GM23248 (cell line): Measurements from ENCODE around the gene FILIP1L. TPM values are rescaled to one million over a fixed set of nuclear protein-coding genes. Genes with fewer than 3 reads are reported as not detected.

Source experiments
- DNase-seq: peaks from one replicate; pipeline ENCODE4 v3.0.0-alpha.2; 2015
- H2AFZ ChIP-seq: fragments of 200-600 bp; sonication (generic); 2 replicates; pipeline ENCODE4 v1.6.1; 2016; ENCODE audit warnings: antibody characterized with exemption
- H3F3A ChIP-seq: fragments of 200-600 bp; sonication (generic); 2 replicates; pipeline ENCODE4 v1.6.1; 2016; ENCODE audit warnings: mild to moderate bottlenecking, antibody characterized with exemption, mixed run types; ENCODE audit not compliant: insufficient read depth
- H3K27ac ChIP-seq: fragments of 200-600 bp; sonication (generic); 2 replicates; pipeline ENCODE4 v1.5.1; 2016; ENCODE audit warnings: mild to moderate bottlenecking
- H3K27me3 ChIP-seq: fragments of 200-600 bp; sonication (generic); replicated peaks from 2 replicates; pipeline ENCODE4 v1.6.1; 2016; ENCODE audit warnings: mild to moderate bottlenecking; ENCODE audit not compliant: insufficient read depth
- H3K36me3 ChIP-seq: fragments of 200-600 bp; sonication (generic); 2 replicates; pipeline ENCODE4 v1.6.1; 2016; ENCODE audit warnings: low read depth, mild to moderate bottlenecking
- H3K4me1 ChIP-seq: fragments of 200-600 bp; sonication (generic); 2 replicates; pipeline ENCODE4 v1.6.1; 2016; ENCODE audit warnings: mild to moderate bottlenecking; ENCODE audit not compliant: insufficient read depth
- H3K4me2 ChIP-seq: fragments of 200-600 bp; sonication (generic); one replicate; pipeline ENCODE4 v1.6.1; 2016; ENCODE audit warnings: mild to moderate bottlenecking; ENCODE audit not compliant: unreplicated experiment
- H3K4me3 ChIP-seq: fragments of 200-600 bp; sonication (generic); 2 replicates; pipeline ENCODE4 v1.5.1; 2016; ENCODE audit warnings: mild to moderate bottlenecking
- H3K79me2 ChIP-seq: fragments of 200-600 bp; sonication (generic); 2 replicates; pipeline ENCODE4 v1.6.1; 2016; ENCODE audit warnings: mild to moderate bottlenecking; ENCODE audit not compliant: insufficient read depth
- H3K9ac ChIP-seq: fragments of 200-600 bp; sonication (generic); 2 replicates; pipeline ENCODE4 v1.6.1; 2016; ENCODE audit warnings: mild to moderate bottlenecking
- H3K9me2 ChIP-seq: fragments of 200-600 bp; sonication (generic); 2 replicates; pipeline ENCODE4 v1.6.1; 2016; ENCODE audit warnings: mixed run types, mild to moderate bottlenecking, moderate library complexity; ENCODE audit not compliant: insufficient read depth
- H3K9me3 ChIP-seq: fragments of 200-600 bp; sonication (generic); one replicate; pipeline ENCODE4 v1.6.1; 2017; ENCODE audit warnings: low read depth
- H4K20me1 ChIP-seq: fragments of 200-600 bp; sonication (generic); 2 replicates; pipeline ENCODE4 v1.6.0; 2016; ENCODE audit not compliant: insufficient read depth
- EZH2 ChIP-seq: fragments of 200-600 bp; sonication (generic); IDR thresholded peaks from 2 replicates; pipeline ENCODE4 v1.6.1; 2018; ENCODE audit warnings: antibody characterized with exemption, mild to moderate bottlenecking; ENCODE audit not compliant: insufficient read depth, poor library complexity, severe bottlenecking
- EZH2phosphoT487 ChIP-seq: fragments of 200-600 bp; sonication (generic); IDR thresholded peaks from 2 replicates; pipeline ENCODE4 v1.6.1; 2018; ENCODE audit warnings: antibody characterized with exemption, moderate library complexity, mild to moderate bottlenecking, low read depth; ENCODE audit not compliant: insufficient read depth
- WGBS, 2 experiments: methylation state at CpG; one replicate each; pipeline ENCODE4 v1.1.6; 2015 to 2017; ENCODE audit warnings: low lambda C conversion rate in 2 of 2, low coverage in 1 of 2; ENCODE audit errors: missing lambda C conversion rate in 2 of 2; 5-methylcytosine and 5-hydroxymethylcytosine counted together
- in situ Hi-C: fragments of 300-500 bp; cut with MboI; formaldehyde crosslinking; loops from 2 replicates; pipeline ENCODE4 v1.15.0; 2020
- polyA plus RNA-seq: library from polyadenylated mRNA; unstranded; fragments of >200 nt; fragmentation: Nextera tagmentation; extraction: Ambion mirVana; gene quantifications from 2 replicates; pipeline ENCODE4 v1.2.1, GENCODE V29; 2016
- total RNA-seq: library from RNA; depleted of rRNA; stranded (reverse); fragments of >200 nt; shearing (Covaris generic); gene quantifications from 2 replicates; pipeline ENCODE4 v1.2.3, GENCODE V29; 2014

The FILIP1L gene
- total and polyA plus RNA-seq, 2 experiments from 2014 or later, result 45.0 to 66.3 TPM

GRCh38 chr3:99984668-99985067, 129.6 kb downstream of the FILIP1L start:
- Histone ChIP-seq H3K36me3 (no peaks in the 10 kb centered on the region), H2AFZ (no peak overlapping the region), H3K9me3 (no peaks in the 10 kb centered on the region), H4K20me1 (no peaks in the 10 kb centered on the region), H3K27me3 (no peaks in the 10 kb centered on the region), H3K4me1 (no peaks in the 10 kb centered on the region), H3K27ac (no peak overlapping the region), H3K9me2 (no peaks in the 10 kb centered on the region), H3K79me2 (no peaks in the 10 kb centered on the region), H3K9ac (no peak overlapping the region), H3F3A (0 out of 2 replicates have a peak, but pooled peaks cover 4% of the 10 kb centered on the region), H3K4me3 (no peak overlapping the region), H3K4me2 (no peak overlapping the region)
- in situ Hi-C loops, result no loop called here
- WGBS, 2 experiments, result 97% methylated on average over 2 of the region's 2 CpGs
- TF ChIP-seq EZH2 (no peak), EZH2phosphoT487 (no peak)
- DNase-seq, result no peak

- Histone ChIP-seq H3K79me2 (no peaks in the 10 kb centered on the region), H3K4me3 (no peak overlapping the region), H3K36me3 (no peaks in the 10 kb centered on the region), H3K9ac (no peak overlapping the region), H3K4me1 (no peaks in the 10 kb centered on the region), H3F3A (0 out of 2 replicates have a peak, but pooled peaks cover 4% of the 10 kb centered on the region), H3K27ac (no peak overlapping the region), H3K9me3 (no peaks in the 10 kb centered on the region), H4K20me1 (no peaks in the 10 kb centered on the region), H3K27me3 (no peaks in the 10 kb centered on the region), H3K9me2 (no peaks in the 10 kb centered on the region), H3K4me2 (no peak overlapping the region), H2AFZ (no peak overlapping the region)
- in situ Hi-C loops, result no loop called here
- no peak for DNase-seq
- TF ChIP-seq EZH2phosphoT487 (no peak), EZH2 (no peak)
Measured at GRCh38 chr3:99984139-99984538, 130.2 kb downstream of the FILIP1L start.

GRCh38 chr3:99982650-99983049, 131.7 kb downstream of the FILIP1L start:
- H3K4me3 ChIP-seq, result no peak overlapping the region
- in situ Hi-C loops, result no loop called here
- no peaks in the 10 kb centered on the region for H3K9me2 ChIP-seq
- no peak overlapping the region for H2AFZ ChIP-seq
- no peaks in the 10 kb centered on the region for H4K20me1 ChIP-seq
- no peaks in the 10 kb centered on the region for H3K79me2 ChIP-seq
- 0 out of 2 replicates have a peak, but pooled peaks cover 1% of the 10 kb centered on the region for H3F3A ChIP-seq
- TF ChIP-seq EZH2phosphoT487 (no peak), EZH2 (no peak)
- no peaks in the 10 kb centered on the region for H3K9me3 ChIP-seq
- no peak overlapping the region for H3K4me2 ChIP-seq
- no peak overlapping the region for H3K27ac ChIP-seq
- 93 to 94% methylated on average over 2 of the region's 2 CpGs for WGBS, 2 experiments
- no peaks in the 10 kb centered on the region for H3K4me1 ChIP-seq
- no peak overlapping the region for H3K9ac ChIP-seq
- no peak for DNase-seq
- H3K27me3 ChIP-seq, result no peaks in the 10 kb centered on the region
- no peaks in the 10 kb centered on the region for H3K36me3 ChIP-seq

GRCh38 chr3:99981138-99981537, 133.2 kb downstream of the FILIP1L start:
- WGBS, 2 experiments, result 95% methylated on average over 1 of the region's 1 CpG

GRCh38 chr3:99980606-99981005, 133.7 kb downstream of the FILIP1L start:
- H3K9me2 ChIP-seq, result no peaks in the 10 kb centered on the region
- H3K79me2 ChIP-seq, result no peaks in the 10 kb centered on the region
- H3K27ac ChIP-seq, result no peak overlapping the region
- no peaks in the 10 kb centered on the region for H3K4me1 ChIP-seq
- H3K27me3 ChIP-seq, result no peaks in the 10 kb centered on the region
- no peaks in the 10 kb centered on the region for H3K9me3 ChIP-seq
- WGBS, 2 experiments, result 86% methylated on average over 3 of the region's 3 CpGs
- H3K36me3 ChIP-seq, result no peaks in the 10 kb centered on the region
- no peaks in the 10 kb centered on the region for H3F3A ChIP-seq
- no peak overlapping the region for H3K9ac ChIP-seq
- no peak overlapping the region for H2AFZ ChIP-seq
- no peak overlapping the region for H3K4me2 ChIP-seq
- TF ChIP-seq EZH2phosphoT487 (no peak), EZH2 (no peak)
- DNase-seq, result no peak
- in situ Hi-C loops, result no loop called here
- no peak overlapping the region for H3K4me3 ChIP-seq
- no peaks in the 10 kb centered on the region for H4K20me1 ChIP-seq

More at GRCh38 chr3:99981138-99981537, 133.2 kb downstream of the FILIP1L start:
- DNase-seq, result no peak
- in situ Hi-C loops, result no loop called here
- Histone ChIP-seq H3K9me3 (no peaks in the 10 kb centered on the region), H3F3A (no peaks in the 10 kb centered on the region), H3K27me3 (no peaks in the 10 kb centered on the region), H4K20me1 (no peaks in the 10 kb centered on the region), H2AFZ (no peak overlapping the region), H3K4me2 (no peak overlapping the region), H3K4me3 (no peak overlapping the region), H3K36me3 (no peaks in the 10 kb centered on the region), H3K4me1 (no peaks in the 10 kb centered on the region), H3K9me2 (no peaks in the 10 kb centered on the region), H3K27ac (no peak overlapping the region), H3K79me2 (no peaks in the 10 kb centered on the region), H3K9ac (no peak overlapping the region)
- TF ChIP-seq EZH2 (no peak), EZH2phosphoT487 (no peak)
